SU-DHL-6 (cell line): ENCODE data around the gene PTGER1.

ENCODE experiments used
- EZH2phosphoT487 ChIP-seq: fragments of 200-600 bp; sonication (generic), shearing (Covaris generic); conservative IDR thresholded peaks from 2 replicates; pipeline ENCODE4 v1.6.1; 2018; ENCODE audit warnings: mild to moderate bottlenecking, antibody characterized with exemption, low read length, moderate library complexity, mixed read lengths
- TF ChIP-seq, protein P1 (sequence below): fragments of 200-600 bp; sonication (generic); IDR thresholded peaks from one replicate; pipeline ENCODE4 v1.5.1; 2017; ENCODE audit warnings: antibody characterized with exemption, mild to moderate bottlenecking, low read length, moderate library complexity; ENCODE audit not compliant: insufficient read depth, poor library complexity, severe bottlenecking

DNA sequence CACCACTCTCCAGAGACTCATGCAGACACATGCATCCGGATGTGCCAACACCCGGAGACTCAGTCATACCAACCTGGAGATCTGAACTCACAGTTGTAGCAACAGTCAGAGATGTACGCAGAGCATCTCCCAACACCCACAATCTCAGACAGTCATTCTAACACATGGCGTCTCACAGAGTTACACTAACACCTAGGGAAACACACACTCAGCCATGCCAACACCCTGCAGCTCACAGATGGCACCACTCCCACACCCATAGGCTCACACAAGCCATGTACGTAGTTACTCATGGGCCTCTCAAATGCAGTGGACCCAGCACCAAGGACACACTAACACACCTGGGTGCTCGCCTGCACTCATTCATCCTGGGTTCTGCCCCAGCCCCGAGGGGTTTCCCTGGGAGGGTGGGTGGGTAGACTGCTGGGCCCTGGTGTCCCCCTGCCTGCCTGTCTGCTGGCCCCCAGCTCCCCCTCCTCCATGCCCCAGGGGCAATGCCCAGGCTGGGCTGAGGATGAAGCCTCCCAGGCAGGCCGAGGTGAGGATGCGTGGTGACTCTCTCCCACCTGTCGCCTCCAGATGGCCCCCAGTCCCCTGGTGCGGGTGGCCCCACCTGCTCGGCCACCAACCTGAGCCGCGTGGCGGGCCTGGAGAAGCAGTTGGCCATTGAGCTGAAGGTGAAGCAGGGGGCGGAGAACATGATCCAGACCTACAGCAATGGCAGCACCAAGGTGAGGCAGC is 32.1 kb downstream of the PTGER1 start:
- TF ChIP-seq, protein P1, sequence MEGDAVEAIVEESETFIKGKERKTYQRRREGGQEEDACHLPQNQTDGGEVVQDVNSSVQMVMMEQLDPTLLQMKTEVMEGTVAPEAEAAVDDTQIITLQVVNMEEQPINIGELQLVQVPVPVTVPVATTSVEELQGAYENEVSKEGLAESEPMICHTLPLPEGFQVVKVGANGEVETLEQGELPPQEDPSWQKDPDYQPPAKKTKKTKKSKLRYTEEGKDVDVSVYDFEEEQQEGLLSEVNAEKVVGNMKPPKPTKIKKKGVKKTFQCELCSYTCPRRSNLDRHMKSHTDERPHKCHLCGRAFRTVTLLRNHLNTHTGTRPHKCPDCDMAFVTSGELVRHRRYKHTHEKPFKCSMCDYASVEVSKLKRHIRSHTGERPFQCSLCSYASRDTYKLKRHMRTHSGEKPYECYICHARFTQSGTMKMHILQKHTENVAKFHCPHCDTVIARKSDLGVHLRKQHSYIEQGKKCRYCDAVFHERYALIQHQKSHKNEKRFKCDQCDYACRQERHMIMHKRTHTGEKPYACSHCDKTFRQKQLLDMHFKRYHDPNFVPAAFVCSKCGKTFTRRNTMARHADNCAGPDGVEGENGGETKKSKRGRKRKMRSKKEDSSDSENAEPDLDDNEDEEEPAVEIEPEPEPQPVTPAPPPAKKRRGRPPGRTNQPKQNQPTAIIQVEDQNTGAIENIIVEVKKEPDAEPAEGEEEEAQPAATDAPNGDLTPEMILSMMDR: no peak
- no peak for TF ChIP-seq EZH2phosphoT487
